B cell (primary cell): ENCODE results near the gene TFAP2C. TPM values are rescaled to one million over a fixed set of nuclear protein-coding genes. Genes with fewer than 3 reads are reported as not detected.
"Not testable (repeated sequence)": the region's sequence is repeated elsewhere in the genome, so short reads cannot be mapped to it uniquely, and the experiment has no call there.

Experiments
- ATAC-seq: fragments of 200-7000 bp; cut with Tn5 transposase; one replicate; pipeline ENCODE4 v1.10.0; 2021; ENCODE audit warnings: low read depth, mild to moderate bottlenecking, moderate number of reproducible peaks, moderate library complexity
- CTCF ChIA-PET: fragments of 350-600 bp; sonication (Branson Sonifier 250); formaldehyde crosslinking; loops from one replicate; lab custom pipeline; 2021; ENCODE audit warnings: antibody characterized with exemption, inconsistent platforms; lab: Charles Lee
- POLR2A ChIA-PET: fragments of 350-600 bp; sonication (Branson Sonifier 250); formaldehyde crosslinking; loops from one replicate; lab custom pipeline; 2021; ENCODE audit warnings: antibody characterized with exemption; lab: Charles Lee
- DNase-seq: peaks from one replicate; pipeline ENCODE4 v3.0.0; 2013
- H2AFZ ChIP-seq: 2 replicates; pipeline ENCODE4 v1.6.1; 2012; ENCODE audit warnings: mild to moderate bottlenecking, low read depth, low read length; ENCODE audit not compliant: insufficient read depth, poor library complexity, severe bottlenecking
- H3K27ac ChIP-seq, 2 donors: 1 replicate in 1 of 2; 2 replicates in 1 of 2; pipeline ENCODE4 v1.5.1; 2012 to 2013; ENCODE audit warnings: low read length in 2 of 2, mild to moderate bottlenecking in 2 of 2, moderate library complexity in 1 of 2
- H3K27me3 ChIP-seq, 4 experiments: fragments of 200-600 bp in 1 of 4; sonication (generic) in 1 of 4; replicated peaks in 1 of 4; 1 replicate in 2 of 4; 2 replicates in 2 of 4; pipeline versions ENCODE4 v1.6.1 to v1.7.0; 2013 to 2016; ENCODE audit warnings: low read length in 3 of 4, mild to moderate bottlenecking in 2 of 4, mixed read lengths in 1 of 4, moderate library complexity in 1 of 4; ENCODE audit not compliant: insufficient read depth in 4 of 4, control insufficient read depth in 3 of 4; ENCODE audit errors: control extremely low read depth in 1 of 4
- H3K36me3 ChIP-seq, 2 experiments: replicated peaks in 1 of 2; 1 replicate in 1 of 2; 2 replicates in 1 of 2; pipeline versions ENCODE4 v1.6.1 to v1.7.1; 2013; ENCODE audit warnings: low read length in 1 of 2; ENCODE audit not compliant: insufficient read depth in 2 of 2, control insufficient read depth in 1 of 2; ENCODE audit errors: control extremely low read depth in 1 of 2, extremely low read depth in 1 of 2
- H3K4me1 ChIP-seq, 2 donors: fragments of 200-600 bp in 1 of 2; sonication (generic) in 1 of 2; 1 replicate in 1 of 2; 2 replicates in 1 of 2; pipeline versions ENCODE4 v1.5.1 to v1.6.1; 2013 to 2017; ENCODE audit warnings: low read length in 2 of 2; ENCODE audit not compliant: control insufficient read depth in 2 of 2, insufficient read depth in 2 of 2
- H3K4me2 ChIP-seq: replicated peaks from 2 replicates; pipeline ENCODE3; 2012; ENCODE audit warnings: mild to moderate bottlenecking, low read depth, low read length; ENCODE audit not compliant: poor library complexity, severe bottlenecking
- H3K4me3 ChIP-seq, 5 experiments: fragments of 200-600 bp in 1 of 5; sonication (generic) in 1 of 5; 1 replicate in 3 of 5; 2 replicates in 2 of 5; pipeline versions ENCODE4 v1.5.1 to v1.7.0; 2011 to 2016; ENCODE audit warnings: low read length in 4 of 5, mild to moderate bottlenecking in 4 of 5, low read depth in 2 of 5, control low read depth in 1 of 5, moderate library complexity in 1 of 5; ENCODE audit not compliant: insufficient read depth in 1 of 5; ENCODE audit errors: control extremely low read depth in 1 of 5, extremely low read depth in 1 of 5
- H3K79me2 ChIP-seq: fragments of 200-600 bp; sonication (generic); one replicate; pipeline ENCODE4 v1.6.0; 2016; ENCODE audit warnings: low read length; ENCODE audit not compliant: control insufficient read depth, insufficient read depth
- H3K9ac ChIP-seq: fragments of 200-600 bp; sonication (generic); 2 replicates; pipeline ENCODE4 v1.6.1; 2017; ENCODE audit warnings: mild to moderate bottlenecking, low read length, moderate library complexity
- H3K9me3 ChIP-seq, 3 donors: one replicate each; pipeline versions ENCODE4 v1.6.1 to v1.7.1; 2013; ENCODE audit warnings: low read length in 2 of 3; ENCODE audit not compliant: control insufficient read depth in 2 of 3, insufficient read depth in 1 of 3; ENCODE audit errors: control extremely low read depth in 1 of 3
- H4K20me1 ChIP-seq: 2 replicates; pipeline ENCODE4 v1.6.0; 2012; ENCODE audit warnings: mild to moderate bottlenecking, low read length; ENCODE audit not compliant: insufficient read depth, control insufficient read depth, poor library complexity, severe bottlenecking
- H3K27ac Mint-ChIP-seq: one replicate; pipeline ENCODE4 v1.8.0; 2021; ENCODE audit warnings: mixed read lengths
- H3K27me3 Mint-ChIP-seq: one replicate; pipeline ENCODE4 v1.8.0; 2021; ENCODE audit warnings: mixed read lengths
- H3K4me1 Mint-ChIP-seq: one replicate; pipeline ENCODE4 v1.8.0; 2021; ENCODE audit warnings: mixed read lengths
- H3K4me3 Mint-ChIP-seq: one replicate; pipeline ENCODE4 v1.8.0; 2021; ENCODE audit warnings: mixed read lengths
- H3K9me3 Mint-ChIP-seq: one replicate; pipeline ENCODE4 v1.8.0; 2022; ENCODE audit warnings: mixed read lengths; ENCODE audit not compliant: insufficient read depth
- CTCF ChIP-seq: fragments of 200-600 bp; IDR thresholded peaks from one replicate; pipeline ENCODE4 v1.8.0; 2022; ENCODE audit warnings: antibody characterized with exemption, mild to moderate bottlenecking
- EZH2 ChIP-seq: IDR thresholded peaks from 2 replicates; pipeline ENCODE4 v1.6.1; 2012; ENCODE audit warnings: borderline replicate concordance, low read depth, mild to moderate bottlenecking, moderate library complexity, low read length; ENCODE audit not compliant: insufficient read depth, poor library complexity, severe bottlenecking
- WGBS: methylation state at CpG from one replicate; pipeline ENCODE4 v1.1.5; 2013; ENCODE audit warnings: missing lambda C conversion rate; ENCODE audit not compliant: insufficient coverage; 5-methylcytosine and 5-hydroxymethylcytosine counted together
- intact Hi-C: fragments of 100-400 bp; cut with micrococcal nuclease; formaldehyde crosslinking; loops from one replicate; pipeline ENCODE4 v1.10.0; 2022
- polyA plus RNA-seq: library from polyadenylated mRNA; depleted of rRNA; stranded (reverse); fragments of >200 nt; gene quantifications from 2 replicates; pipeline ENCODE4 v1.2.3, GENCODE V29; 2012
- total RNA-seq, 2 donors: library from RNA; stranded (reverse); fragments of 120-200 nt in 1 of 2; gene quantifications; 1 replicate in 1 of 2; 2 replicates in 1 of 2; pipeline versions ENCODE4 v1.2.3 to v1.2.4, GENCODE V29; 2013 to 2022

TFAP2C gene
- total and polyA plus RNA-seq, 2 donors (not counting 1 experiment from before 2014, with no cell fraction given) = not detected

GRCh38 chr20:56617489-56617888 lies 11.6 kb upstream of the TFAP2C start:
- no peaks in the 10 kb centered on the region for H3K36me3 ChIP-seq
- POLR2A ChIA-PET = no interaction called here
- 82% methylated on average over 3 of the region's 4 CpGs for WGBS
- no peaks in the 10 kb centered on the region for H3K4me1 ChIP-seq
- no peak for DNase-seq
- H3K27ac ChIP-seq = no peak overlapping the region
- TF ChIP-seq CTCF = no peak
- no peak for TF ChIP-seq EZH2
- Mint-ChIP-seq H3K27me3 (peaks cover 7% of the 10 kb centered on the region), H3K4me3 (no peak overlapping the region), H3K27ac (no peak overlapping the region), H3K9me3 (no peaks in the 10 kb centered on the region), H3K4me1 (no peaks in the 10 kb centered on the region)
- no peaks in the 10 kb centered on the region for H3K27me3 ChIP-seq
- H3K9me3 ChIP-seq = no peaks in the 10 kb centered on the region
- H4K20me1 ChIP-seq = no peaks in the 10 kb centered on the region
- intact Hi-C loops = no loop called here
- no peak for ATAC-seq
- no peaks in the 10 kb centered on the region for H3K79me2 ChIP-seq
- H2AFZ ChIP-seq = no peak overlapping the region
- no peak overlapping the region for H3K9ac ChIP-seq
- H3K4me3 ChIP-seq = no peak overlapping the region
- no peak overlapping the region for H3K4me2 ChIP-seq
- CTCF ChIA-PET = no interaction called here

GRCh38 chr20:56621730-56622129 lies 7.4 kb upstream of the TFAP2C start:
- ChIA-PET CTCF (no interaction called here), POLR2A (no interaction called here)
- Mint-ChIP-seq H3K27ac (no peak overlapping the region), H3K4me3 (no peak overlapping the region), H3K27me3 (peaks cover 22% of the 10 kb centered on the region), H3K9me3 (no peaks in the 10 kb centered on the region), H3K4me1 (no peaks in the 10 kb centered on the region)
- Histone ChIP-seq H3K27me3 (peaks cover 0 to 31% (median 11%) of the 10 kb centered on the region in 4 experiments), H3K4me2 (no peak overlapping the region), H2AFZ (no peak overlapping the region), H3K79me2 (no peaks in the 10 kb centered on the region), H3K27ac (no peak overlapping the region), H3K4me3 (no peak overlapping the region), H3K9me3 (peaks cover 0 to 13% (median 0%) of the 10 kb centered on the region in 3 donors), H3K36me3 (no peaks in the 10 kb centered on the region), H3K9ac (no peak overlapping the region), H3K4me1 (no peaks in the 10 kb centered on the region), H4K20me1 (no peaks in the 10 kb centered on the region)
- ATAC-seq (no peak), DNase-seq (no peak)
- intact Hi-C loops = no loop called here
- 77% methylated on average over 2 of the region's 2 CpGs for WGBS
- no peak for TF ChIP-seq EZH2
- TF ChIP-seq CTCF = no peak

- POLR2A ChIA-PET, H3K9ac ChIP-seq, H3K4me1 Mint-ChIP-seq, H2AFZ ChIP-seq, H3K27ac ChIP-seq, H3K4me2 ChIP-seq, H3K27ac Mint-ChIP-seq, CTCF ChIA-PET, intact Hi-C loops, H3K79me2 ChIP-seq, DNase-seq, H3K9me3 Mint-ChIP-seq, H3K4me3 Mint-ChIP-seq, H3K36me3 ChIP-seq, H4K20me1 ChIP-seq, ATAC-seq, H3K4me3 ChIP-seq: not testable (repeated sequence)
- peaks cover 33% of the 10 kb centered on the region for H3K27me3 Mint-ChIP-seq
- Histone ChIP-seq H3K9me3 (peaks cover 0 to 18% (median 0%) of the 10 kb centered on the region in 3 donors), H3K4me1 (peaks cover 10% of the 10 kb centered on the region in 2 donors), H3K27me3 (peaks cover 0 to 49% (median 23%) of the 10 kb centered on the region in 4 experiments)
- 94% methylated on average over 5 of the region's 10 CpGs for WGBS
Observed at GRCh38 chr20:56623930-56624329, 5.2 kb upstream of the TFAP2C start.
